H1 (cell line): ENCODE data around the gene DPH1. TPM values are rescaled to one million over a fixed set of nuclear protein-coding genes. Genes with fewer than 3 reads are reported as not detected.

ENCODE experiments used
- CTCF ChIA-PET: fragments of 300-600 bp; sonication (Branson Sonifier 250); formaldehyde crosslinking; loops from one replicate; lab custom pipeline; 2021; ENCODE audit not compliant: partially characterized antibody; lab: Charles Lee
- POLR2A ChIA-PET: fragments of 300-600 bp; sonication (Branson Sonifier 250); formaldehyde crosslinking; loops from one replicate; lab custom pipeline; 2021; ENCODE audit warnings: inconsistent platforms; ENCODE audit not compliant: partially characterized antibody; lab: Charles Lee
- DNase-seq, 2 experiments: peaks; one replicate each; pipeline versions ENCODE4 v3.0.0 to v3.0.0-alpha.2; 2010 to 2022; ENCODE audit warnings: low spot score in 2 of 2, low read depth in 1 of 2, mixed read lengths in 1 of 2
- FAIRE-seq: peaks from 2 replicates; lab custom pipeline; 2011; peaks lifted over from hg19 to GRCh38; lab: Jason Lieb, UNC
- H2AFZ ChIP-seq: 2 replicates; pipeline ENCODE4 v1.8.1; 2012; ENCODE audit warnings: low read length, inconsistent platforms
- H2AK5ac ChIP-seq: 2 replicates; pipeline ENCODE4 v1.6.1; 2013; ENCODE audit warnings: low read depth, low read length
- H2BK120ac ChIP-seq: replicated peaks from 2 replicates; pipeline ENCODE3; 2013; ENCODE audit warnings: low read depth, low read length, inconsistent platforms
- H2BK12ac ChIP-seq: 2 replicates; pipeline ENCODE4 v1.6.1; 2013; ENCODE audit warnings: low read depth, low read length
- H2BK15ac ChIP-seq: 2 replicates; pipeline ENCODE4 v1.6.1; 2013; ENCODE audit warnings: low read length
- H2BK20ac ChIP-seq: 2 replicates; pipeline ENCODE4 v1.6.1; 2013; ENCODE audit warnings: low read length
- H2BK5ac ChIP-seq: 2 replicates; pipeline ENCODE4 v1.6.1; 2013; ENCODE audit warnings: low read depth, low read length
- H3K14ac ChIP-seq: 2 replicates; pipeline ENCODE4 v1.6.1; 2013; ENCODE audit warnings: inconsistent platforms; ENCODE audit not compliant: insufficient read length
- H3K18ac ChIP-seq: 2 replicates; pipeline ENCODE4 v1.6.1; 2013; ENCODE audit warnings: low read length; ENCODE audit errors: extremely low read depth
- H3K23ac ChIP-seq: 2 replicates; pipeline ENCODE4 v1.6.1; 2013; ENCODE audit warnings: inconsistent platforms; ENCODE audit not compliant: insufficient read length
- H3K23me2 ChIP-seq: 2 replicates; pipeline ENCODE4 v1.6.1; 2013; ENCODE audit warnings: low read depth, low read length
- H3K27ac ChIP-seq: 2 replicates; pipeline ENCODE4 v1.6.1; 2011; ENCODE audit warnings: low read depth, low read length, inconsistent platforms
- H3K27me3 ChIP-seq, 4 experiments: replicated peaks in 1 of 4; 1 replicate in 1 of 4; 2 replicates in 3 of 4; pipeline versions ENCODE4 v1.6.1 to v1.8.1; 2011 to 2013; ENCODE audit warnings: low read length in 3 of 4, mild to moderate bottlenecking in 3 of 4, inconsistent platforms in 2 of 4, mixed read lengths in 2 of 4, moderate library complexity in 1 of 4; ENCODE audit not compliant: control insufficient read depth in 3 of 4, insufficient read depth in 3 of 4; ENCODE audit errors: extremely low read depth in 1 of 4
- H3K36me3 ChIP-seq, 4 experiments: 2 replicates each; pipeline versions ENCODE4 v1.6.1 to v1.8.1; 2011 to 2013; ENCODE audit warnings: mild to moderate bottlenecking in 4 of 4, low read length in 3 of 4, moderate library complexity in 2 of 4, control low read depth in 1 of 4, inconsistent platforms in 1 of 4; ENCODE audit not compliant: insufficient read depth in 4 of 4, control insufficient read depth in 2 of 4
- H3K4ac ChIP-seq: replicated peaks from 2 replicates; pipeline ENCODE3; 2013; ENCODE audit warnings: low read length, low read depth, mixed read lengths, inconsistent platforms; ENCODE audit not compliant: insufficient read length
- H3K4me1 ChIP-seq, 4 experiments: replicated peaks in 1 of 4; 1 replicate in 1 of 4; 2 replicates in 3 of 4; pipeline versions ENCODE4 v1.6.1 to v1.8.1; 2011 to 2013; ENCODE audit warnings: low read length in 3 of 4, inconsistent platforms in 2 of 4, mixed read lengths in 1 of 4; ENCODE audit not compliant: insufficient read depth in 4 of 4, control insufficient read depth in 3 of 4
- H3K4me2 ChIP-seq, 2 experiments: 2 replicates each; pipeline versions ENCODE4 v1.6.1 to v1.8.1; 2011 to 2013; ENCODE audit warnings: low read depth in 2 of 2, low read length in 2 of 2, control low read depth in 1 of 2, inconsistent platforms in 1 of 2, mild to moderate bottlenecking in 1 of 2; ENCODE audit not compliant: insufficient read depth in 1 of 2
- H3K4me3 ChIP-seq, 4 experiments: fragments of 200-600, 300-600 bp in 1 of 4; sonication (generic), shearing (Covaris generic), sonication (Bioruptor Twin) in 1 of 4; 2 replicates each; pipeline versions ENCODE4 v1.5.1 to v1.8.1; 2011 to 2016; ENCODE audit warnings: low read length in 4 of 4, low read depth in 3 of 4, control low read depth in 2 of 4, inconsistent platforms in 2 of 4, mild to moderate bottlenecking in 2 of 4, mixed read lengths in 1 of 4, moderate library complexity in 1 of 4; ENCODE audit not compliant: insufficient read depth in 2 of 4; ENCODE audit errors: extremely low read depth in 1 of 4
- H3K56ac ChIP-seq: replicated peaks from 2 replicates; pipeline ENCODE3; 2013; ENCODE audit warnings: low read depth, mild to moderate bottlenecking, mixed read lengths, low read length, inconsistent platforms; ENCODE audit not compliant: insufficient read length
- H3K79me1 ChIP-seq: 2 replicates; pipeline ENCODE4 v1.6.1; 2013; ENCODE audit warnings: low read depth, low read length, control low read depth
- H3K79me2 ChIP-seq, 2 experiments: 2 replicates each; pipeline versions ENCODE4 v1.6.1 to v1.8.1; 2012 to 2013; ENCODE audit warnings: low read length in 2 of 2, mild to moderate bottlenecking in 2 of 2, inconsistent platforms in 1 of 2; ENCODE audit not compliant: insufficient read depth in 2 of 2, control insufficient read depth in 1 of 2
- H3K9ac ChIP-seq, 4 experiments: replicated peaks in 1 of 4; 1 replicate in 1 of 4; 2 replicates in 3 of 4; pipeline versions ENCODE4 v1.6.1 to v1.8.1; 2011 to 2013; ENCODE audit warnings: low read depth in 3 of 4, low read length in 3 of 4, control low read depth in 2 of 4, mild to moderate bottlenecking in 2 of 4, moderate library complexity in 2 of 4, inconsistent platforms in 1 of 4; ENCODE audit errors: extremely low read depth in 1 of 4
- H3K9me3 ChIP-seq, 2 experiments: 2 replicates each; pipeline versions ENCODE4 v1.6.1 to v1.8.1; 2012 to 2013; ENCODE audit warnings: mild to moderate bottlenecking in 2 of 2, moderate library complexity in 2 of 2, control low read depth in 1 of 2, inconsistent platforms in 1 of 2, low read depth in 1 of 2, low read length in 1 of 2, mixed read lengths in 1 of 2; ENCODE audit not compliant: insufficient read depth in 2 of 2
- H4K20me1 ChIP-seq, 2 experiments: replicated peaks in 1 of 2; 2 replicates each; pipeline versions ENCODE3 to v1.8.1; 2011 to 2013; ENCODE audit warnings: inconsistent platforms in 2 of 2, low read length in 2 of 2, mild to moderate bottlenecking in 1 of 2; ENCODE audit not compliant: insufficient read depth in 2 of 2, control insufficient read depth in 1 of 2
- H4K5ac ChIP-seq: 2 replicates; pipeline ENCODE4 v1.6.1; 2013; ENCODE audit warnings: low read length, low read depth, mixed read lengths, inconsistent platforms; ENCODE audit not compliant: insufficient read length
- H4K8ac ChIP-seq: 2 replicates; pipeline ENCODE4 v1.8.0; 2013; ENCODE audit warnings: mild to moderate bottlenecking, moderate library complexity, low read length, inconsistent platforms; ENCODE audit not compliant: insufficient read depth; ENCODE audit errors: extremely low read depth
- H4K91ac ChIP-seq: replicated peaks from 2 replicates; pipeline ENCODE3; 2013; ENCODE audit warnings: low read length, mixed read lengths, inconsistent platforms; ENCODE audit not compliant: insufficient read length
- MAFK ChIP-seq: IDR thresholded peaks from 2 replicates; pipeline ENCODE4 v1.6.1; 2012; ENCODE audit warnings: low read depth, mild to moderate bottlenecking, improper control_type of control experiment, low read length
- NRF1 ChIP-seq: IDR thresholded peaks from 2 replicates; pipeline ENCODE4 v1.6.1; 2011; ENCODE audit warnings: mild to moderate bottlenecking, low read depth, low read length, improper control_type of control experiment
- POLR2A ChIP-seq, 2 experiments: IDR thresholded peaks; 1 replicate in 1 of 2; 2 replicates in 1 of 2; pipeline ENCODE4 v1.6.1; 2011; ENCODE audit warnings: low read depth in 2 of 2, low read length in 2 of 2, mild to moderate bottlenecking in 2 of 2; ENCODE audit errors: control extremely low read depth in 1 of 2
- TEAD4 ChIP-seq: IDR thresholded peaks from 2 replicates; pipeline ENCODE4 v1.6.1; 2012; ENCODE audit warnings: low read depth, low read length, inconsistent platforms, mixed read lengths
- whole genome bisulfite sequencing, 2 experiments: shearing (Covaris generic) in 1 of 2; methylation state at CpG; one replicate each; pipeline versions ENCODE4 v1.1.6 to v1.1.7; 2013 to 2015; ENCODE audit warnings: low lambda C conversion rate in 2 of 2, mixed read lengths in 2 of 2, inconsistent platforms in 1 of 2, low coverage in 1 of 2, missing lambda C conversion rate in 1 of 2; ENCODE audit not compliant: insufficient replicate concordance in 2 of 2, insufficient coverage in 1 of 2, insufficient read length in 1 of 2; ENCODE audit errors: extremely low coverage in 1 of 2, missing lambda C conversion rate in 1 of 2; 5-methylcytosine and 5-hydroxymethylcytosine counted together
- polyA plus RNA-seq, 7 experiments: library from polyadenylated mRNA; depleted of rRNA in 3 of 7; stranded (reverse) in 5 of 7; unstranded in 2 of 7; fragments of >200 nt in 5 of 7; fragments of 200-250 nt in 2 of 7; gene quantifications; 1 replicate in 5 of 7; 2 replicates in 1 of 7; 4 replicates in 1 of 7; pipeline versions ENCODE4 v1.2.1 to v1.2.3, GENCODE V29; 2011 to 2013; ENCODE audit warnings: missing spikeins in 2 of 7, mixed read lengths in 2 of 7
- total RNA-seq: library from RNA; stranded (reverse); fragmentation: NEBNext Ultra II Directional; extraction: Animal tissue kit (Norgen Biotek cat#: 25700); gene quantifications from 2 replicates; pipeline ENCODE4 v1.2.1, GENCODE V29; 2021

DPH1 gene
- total and polyA plus RNA-seq, 2 of the 8 experiments (the other 6 are each of a cell fraction or from before 2014, with no cell fraction given): 24.9 to 30.0 TPM

- Histone ChIP-seq H4K91ac (no peak overlapping the region), H2AK5ac (no peak overlapping the region), H4K20me1 (peaks cover 0 to 2% of the 10 kb centered on the region in 2 experiments), H3K4me2 (no peak overlapping the region; a peak in 1 of 4 replicates), H2BK5ac (no peak overlapping the region), H3K56ac (no peak overlapping the region), H3K18ac (no peak overlapping the region), H3K14ac (no peak overlapping the region), H2BK120ac (no peak overlapping the region), H3K9ac (no peak overlapping the region), H3K27me3 (0 out of 7 replicates have a peak, but pooled peaks cover 0 to 3% (median 0%) of the 10 kb centered on the region in 4 experiments), H4K8ac (no peak overlapping the region), H4K5ac (no peak overlapping the region), H2AFZ (no peak overlapping the region), H3K4me1 (peaks cover 0 to 6% (median 0%) of the 10 kb centered on the region in 4 experiments; a peak in 2 of 7 replicates), H2BK20ac (no peak overlapping the region), H3K27ac (no peak overlapping the region), H3K9me3 (no peaks in the 10 kb centered on the region), H3K4ac (no peak overlapping the region), H3K23me2 (no peaks in the 10 kb centered on the region), H3K4me3 (no peak overlapping the region), H2BK15ac (no peak overlapping the region), H2BK12ac (no peak overlapping the region), H3K79me1 (no peaks in the 10 kb centered on the region), H3K23ac (no peak overlapping the region), H3K79me2 (no peaks in the 10 kb centered on the region), H3K36me3 (no peaks in the 10 kb centered on the region)
- DNase-seq (no peak), FAIRE-seq (peak; percentile 77)
- WGBS, 2 experiments: 59% methylated on average over 4 of the region's 4 CpGs; no CpG with 5 or more reads in 1 of the 2 experiments
- CTCF ChIA-PET: interaction anchor here (1.4 kb wide), 1 partner anchor 53 kb away, joined by 3 read pairs; no protein-coding TSS in a partner anchor
- TF ChIP-seq POLR2A (IDR thresholded peaks at IDR 0.05; ENCODE audit: control extremely low read depth in 1 of 2, low read depth in 2 of 2, low read length in 2 of 2) (no peak), NRF1 (no peak), MAFK (no peak), TEAD4 (peak; percentile 53; the same call in 1 of the 2 replicates)
- POLR2A ChIA-PET: no interaction called here
Observed at GRCh38 chr17:1985686-1986085, 44.3 kb upstream of the DPH1 start.
